Activated CD4-positive, alpha-beta T cell treated with anti-CD3 and anti-CD28 coated beads for 4 hours (primary cell): ENCODE measurements around the gene SNX30.

ENCODE experiments used
- DNase-seq, 2 donors: peaks; one replicate each; pipeline ENCODE4 v3.0.0-alpha.2; 2020

The SNX30 gene

GRCh38 chr9:112784020-112784785, 33.6 kb downstream of the SNX30 start:
- DNase-seq: no peak

GRCh38 chr9:112785986-112786385, 35.4 kb downstream of the SNX30 start:
- no peak for DNase-seq

GRCh38 chr9:112786829-112787520, 36.4 kb downstream of the SNX30 start:
- DNase-seq: no peak

- no peak for DNase-seq
Observed at GRCh38 chr9:112787978-112788377, 37.4 kb downstream of the SNX30 start.

- no peak for DNase-seq
Observed at GRCh38 chr9:112789473-112789872, 38.9 kb downstream of the SNX30 start.

- no peak for DNase-seq
Observed at GRCh38 chr9:112789891-112790774, 39.6 kb downstream of the SNX30 start.

- no peak for DNase-seq
Observed at GRCh38 chr9:112792670-112793069, 42.1 kb downstream of the SNX30 start.

- DNase-seq: peak; percentile 75 to 82
Observed at GRCh38 chr9:112793213-112793810, 42.8 kb downstream of the SNX30 start.

- DNase-seq: no peak
Observed at GRCh38 chr9:112794731-112795130, 44.2 kb downstream of the SNX30 start.

GRCh38 chr9:112795921-112796320, 45.4 kb downstream of the SNX30 start:
- no peak for DNase-seq

- no peak for DNase-seq
Observed at GRCh38 chr9:112796485-112796884, 45.9 kb downstream of the SNX30 start.

GRCh38 chr9:112809351-112809848, 58.8 kb downstream of the SNX30 start:
- no peak for DNase-seq

GRCh38 chr9:112809906-112810305, 59.3 kb downstream of the SNX30 start:
- no peak for DNase-seq

- no peak for DNase-seq
Observed at GRCh38 chr9:112810696-112811490, 60.3 kb downstream of the SNX30 start.

GRCh38 chr9:112811518-112811917, 61.0 kb downstream of the SNX30 start:
- DNase-seq: no peak

- no peak for DNase-seq
Observed at GRCh38 chr9:112815868-112816267, 65.3 kb downstream of the SNX30 start.

- DNase-seq: no peak
Observed at GRCh38 chr9:112817860-112818203, 67.3 kb downstream of the SNX30 start.

- no peak for DNase-seq
Observed at GRCh38 chr9:112819635-112820496, 69.3 kb downstream of the SNX30 start.

GRCh38 chr9:112820881-112821280, 70.3 kb downstream of the SNX30 start:
- no peak for DNase-seq

GRCh38 chr9:112822618-112823017, 72.1 kb downstream of the SNX30 start:
- no peak for DNase-seq

GRCh38 chr9:112823257-112823656, 72.7 kb downstream of the SNX30 start:
- no peak for DNase-seq
